Measurements from ENCODE around the gene PCAT6.

The PCAT6 gene

GRCh38 chr1:202837746-202838262, 27.1 kb downstream of the PCAT6 start:
- no peak for TF ChIP-seq JUND (IDR thresholded peaks at IDR 0.05; ENCODE audit: low read depth)
- DNase-seq (ENCODE audit: low read depth in 1 of 2, low spot score in 1 of 2): no peak
- in situ Hi-C loops (cut with HindIII; ENCODE audit: low pct_unique_long_range_greater_than_20kb, low sequenced_read_pairs): no loop called here

- DNase-seq (ENCODE audit: low read depth in 1 of 2, low spot score in 1 of 2): no peak
- TF ChIP-seq JUND (IDR thresholded peaks at IDR 0.05; ENCODE audit: low read depth): no peak
- in situ Hi-C loops (cut with HindIII; ENCODE audit: low pct_unique_long_range_greater_than_20kb, low sequenced_read_pairs): no loop called here
These were observed 32.3 kb downstream of the PCAT6 start for GRCh38 chr1:202843081-202843480.

GRCh38 chr1:202844259-202844658, 33.5 kb downstream of the PCAT6 start:
- DNase-seq (ENCODE audit: low read depth in 1 of 2, low spot score in 1 of 2): no peak
- in situ Hi-C loops (cut with HindIII; ENCODE audit: low pct_unique_long_range_greater_than_20kb, low sequenced_read_pairs): no loop called here
- TF ChIP-seq JUND (IDR thresholded peaks at IDR 0.05; ENCODE audit: low read depth): no peak

GRCh38 chr1:202844935-202845334, 34.2 kb downstream of the PCAT6 start:
- no peak for TF ChIP-seq JUND (IDR thresholded peaks at IDR 0.05; ENCODE audit: low read depth)
- in situ Hi-C loops (cut with HindIII; ENCODE audit: low pct_unique_long_range_greater_than_20kb, low sequenced_read_pairs): no loop called here
- no peak for DNase-seq (ENCODE audit: low read depth in 1 of 2, low spot score in 1 of 2)

- in situ Hi-C loops (cut with HindIII; ENCODE audit: low pct_unique_long_range_greater_than_20kb, low sequenced_read_pairs): no loop called here
- no peak for TF ChIP-seq JUND (IDR thresholded peaks at IDR 0.05; ENCODE audit: low read depth)
- DNase-seq (ENCODE audit: low read depth in 1 of 2, low spot score in 1 of 2): no peak
These were observed 37.4 kb downstream of the PCAT6 start for GRCh38 chr1:202848191-202848542.

GRCh38 chr1:202850593-202851362, 40.0 kb downstream of the PCAT6 start:
- in situ Hi-C loops (cut with HindIII; ENCODE audit: low pct_unique_long_range_greater_than_20kb, low sequenced_read_pairs): no loop called here
- TF ChIP-seq JUND (IDR thresholded peaks at IDR 0.05; ENCODE audit: low read depth): no peak
- no peak for DNase-seq (ENCODE audit: low read depth in 1 of 2, low spot score in 1 of 2)

GRCh38 chr1:202852163-202852904, 41.6 kb downstream of the PCAT6 start:
- no peak for TF ChIP-seq JUND (IDR thresholded peaks at IDR 0.05; ENCODE audit: low read depth)
- DNase-seq (ENCODE audit: low read depth in 1 of 2, low spot score in 1 of 2): peak; percentile 53 to 84
- in situ Hi-C loops (cut with HindIII; ENCODE audit: low pct_unique_long_range_greater_than_20kb, low sequenced_read_pairs): no loop called here

- in situ Hi-C loops (cut with HindIII; ENCODE audit: low pct_unique_long_range_greater_than_20kb, low sequenced_read_pairs): no loop called here
These were observed 44.0 kb downstream of the PCAT6 start for GRCh38 chr1:202854787-202855186.

GRCh38 chr1:202856014-202856413, 45.3 kb downstream of the PCAT6 start:
- in situ Hi-C loops (cut with HindIII; ENCODE audit: low pct_unique_long_range_greater_than_20kb, low sequenced_read_pairs): no loop called here
- TF ChIP-seq JUND (IDR thresholded peaks at IDR 0.05; ENCODE audit: low read depth): no peak

More at GRCh38 chr1:202854787-202855186, 44.0 kb downstream of the PCAT6 start:
- no peak for TF ChIP-seq JUND (IDR thresholded peaks at IDR 0.05; ENCODE audit: low read depth)
- no peak for DNase-seq (ENCODE audit: low read depth in 1 of 2, low spot score in 1 of 2)

GRCh38 chr1:202857136-202857610, 46.4 kb downstream of the PCAT6 start:
- TF ChIP-seq JUND (IDR thresholded peaks at IDR 0.05; ENCODE audit: low read depth): no peak
- in situ Hi-C loops (cut with HindIII; ENCODE audit: low pct_unique_long_range_greater_than_20kb, low sequenced_read_pairs): no loop called here
- DNase-seq (ENCODE audit: low read depth in 1 of 2, low spot score in 1 of 2): no peak

More at GRCh38 chr1:202856014-202856413, 45.3 kb downstream of the PCAT6 start:
- DNase-seq (ENCODE audit: low read depth in 1 of 2, low spot score in 1 of 2): no peak

- no peak for TF ChIP-seq JUND (IDR thresholded peaks at IDR 0.05; ENCODE audit: low read depth)
- no peak for DNase-seq (ENCODE audit: low read depth in 1 of 2, low spot score in 1 of 2)
- in situ Hi-C loops (cut with HindIII; ENCODE audit: low pct_unique_long_range_greater_than_20kb, low sequenced_read_pairs): no loop called here
These were observed 47.6 kb downstream of the PCAT6 start for GRCh38 chr1:202858331-202858730.

GRCh38 chr1:202858789-202859414, 48.1 kb downstream of the PCAT6 start:
- DNase-seq (ENCODE audit: low read depth in 1 of 2, low spot score in 1 of 2): no peak
- in situ Hi-C loops (cut with HindIII; ENCODE audit: low pct_unique_long_range_greater_than_20kb, low sequenced_read_pairs): no loop called here
- no peak for TF ChIP-seq JUND (IDR thresholded peaks at IDR 0.05; ENCODE audit: low read depth)

Data from T47D (cell line).